IMR-90 (cell line): ENCODE measurements around the gene CTNNA1. TPM values are rescaled to one million over a fixed set of nuclear protein-coding genes. Genes with fewer than 3 reads are reported as not detected.

Experiments
- ATAC-seq: fragments of 200-7000 bp; cut with Tn5 transposase; 2 replicates; pipeline ENCODE4 v1.9.1; 2020; ENCODE audit warnings: low read depth, mild to moderate bottlenecking, moderate library complexity
- BruUV-seq: library from RNA; stranded (reverse); fragments of 400-500 nt; replicated peaks from 2 replicates; lab custom pipeline; 2021; lab: Mats Ljungman, UMichigan
- CTCF ChIA-PET: fragments of 300-600 bp; formaldehyde crosslinking; extraction: SDS; loops from one replicate; lab custom pipeline; 2021; ENCODE audit warnings: antibody characterized with exemption; lab: Yijun Ruan, JAX
- POLR2A ChIA-PET: fragments of 300-600 bp; sonication (Branson Sonifier 250); formaldehyde crosslinking; loops from one replicate; lab custom pipeline; 2022; ENCODE audit warnings: antibody characterized with exemption; ENCODE audit not compliant: unreplicated experiment; lab: Charles Lee
- DNase-seq: peaks from one replicate; pipeline ENCODE4 v3.0.0; 2013
- H2AFZ ChIP-seq: replicated peaks from 2 replicates; pipeline ENCODE3; 2013; ENCODE audit warnings: low read length, mild to moderate bottlenecking; ENCODE audit not compliant: poor library complexity
- H2AK5ac ChIP-seq: 2 replicates; pipeline ENCODE4 v1.6.1; 2013; ENCODE audit warnings: low read depth, low read length, inconsistent platforms
- H2AK9ac ChIP-seq: replicated peaks from 2 replicates; pipeline ENCODE3; 2013; ENCODE audit warnings: mild to moderate bottlenecking, low read depth, low read length, moderate library complexity; ENCODE audit not compliant: poor library complexity
- H2BK120ac ChIP-seq: 2 replicates; pipeline ENCODE4 v1.6.1; 2013; ENCODE audit warnings: low read depth, low read length, inconsistent platforms
- H2BK15ac ChIP-seq: 3 replicates; pipeline ENCODE4 v1.6.1; 2013; ENCODE audit warnings: low read depth, low read length, inconsistent platforms
- H2BK20ac ChIP-seq: 2 replicates; pipeline ENCODE4 v1.6.1; 2013; ENCODE audit warnings: low read depth, mild to moderate bottlenecking, inconsistent platforms, low read length, moderate library complexity
- H2BK5ac ChIP-seq: 2 replicates; pipeline ENCODE4 v1.6.1; 2013; ENCODE audit warnings: mild to moderate bottlenecking, low read depth, low read length, inconsistent platforms; ENCODE audit not compliant: poor library complexity, severe bottlenecking
- H3K14ac ChIP-seq: replicated peaks from 2 replicates; pipeline ENCODE4 v1.6.1; 2013; ENCODE audit warnings: low read depth, low read length, inconsistent platforms
- H3K18ac ChIP-seq: 2 replicates; pipeline ENCODE4 v1.6.1; 2013; ENCODE audit warnings: low read depth, low read length, control low read depth
- H3K23ac ChIP-seq: 2 replicates; pipeline ENCODE4 v1.6.1; 2013; ENCODE audit warnings: low read depth, low read length, inconsistent platforms
- H3K27ac ChIP-seq: 2 replicates; pipeline ENCODE4 v1.5.1; 2013; ENCODE audit warnings: mild to moderate bottlenecking, control low read depth, low read length; ENCODE audit not compliant: insufficient read depth
- H3K27me3 ChIP-seq: 2 replicates; pipeline ENCODE4 v1.6.1; 2013; ENCODE audit warnings: low read length; ENCODE audit not compliant: control insufficient read depth, insufficient read depth
- H3K36me3 ChIP-seq: 2 replicates; pipeline ENCODE4 v1.6.1; 2013; ENCODE audit warnings: low read length, mixed read lengths; ENCODE audit not compliant: control insufficient read depth, insufficient read depth
- H3K4ac ChIP-seq: 2 replicates; pipeline ENCODE4 v1.6.1; 2013; ENCODE audit warnings: low read depth, low read length, inconsistent platforms
- H3K4me1 ChIP-seq: 2 replicates; pipeline ENCODE4 v1.6.1; 2013; ENCODE audit warnings: low read length, mixed read lengths; ENCODE audit not compliant: control insufficient read depth, insufficient read depth
- H3K4me2 ChIP-seq: 2 replicates; pipeline ENCODE4 v1.6.1; 2013; ENCODE audit warnings: low read depth, mild to moderate bottlenecking, control low read depth, low read length, moderate library complexity
- H3K4me3 ChIP-seq: 2 replicates; pipeline ENCODE4 v1.5.1; 2013; ENCODE audit warnings: low read depth, mild to moderate bottlenecking, control low read depth, low read length, moderate library complexity; ENCODE audit not compliant: insufficient read depth
- H3K56ac ChIP-seq: 2 replicates; pipeline ENCODE4 v1.6.1; 2013; ENCODE audit warnings: low read length, inconsistent platforms; ENCODE audit not compliant: insufficient read depth; ENCODE audit errors: extremely low read depth
- H3K79me1 ChIP-seq, 2 experiments: 2 replicates each; pipeline ENCODE4 v1.6.1; 2013; ENCODE audit warnings: low read length in 2 of 2, inconsistent platforms in 1 of 2, low read depth in 1 of 2
- H3K9ac ChIP-seq: 2 replicates; pipeline ENCODE4 v1.6.1; 2013; ENCODE audit warnings: low read depth, low read length, control low read depth
- H3K9me1 ChIP-seq: 2 replicates; pipeline ENCODE4 v1.6.1; 2013; ENCODE audit warnings: low read length, inconsistent platforms; ENCODE audit not compliant: insufficient read depth
- H3K9me3 ChIP-seq: 2 replicates; pipeline ENCODE4 v1.6.1; 2013; ENCODE audit warnings: low read length; ENCODE audit not compliant: control insufficient read depth, insufficient read depth
- H4K20me1 ChIP-seq: 2 replicates; pipeline ENCODE4 v1.6.1; 2013; ENCODE audit warnings: low read length, inconsistent platforms; ENCODE audit not compliant: insufficient read depth
- H4K5ac ChIP-seq: 2 replicates; pipeline ENCODE4 v1.6.1; 2013; ENCODE audit warnings: mild to moderate bottlenecking, low read depth, low read length, control low read depth
- H4K8ac ChIP-seq, 2 experiments: 2 replicates each; pipeline ENCODE4 v1.6.1; 2013; ENCODE audit warnings: low read depth in 2 of 2, low read length in 2 of 2, control low read depth in 1 of 2, inconsistent platforms in 1 of 2
- H4K91ac ChIP-seq: 2 replicates; pipeline ENCODE4 v1.6.1; 2013; ENCODE audit warnings: low read depth, low read length, inconsistent platforms; ENCODE audit not compliant: insufficient read depth
- BHLHE40 ChIP-seq: fragments of 150-350 bp; IDR thresholded peaks from 2 replicates; pipeline ENCODE4 v1.6.1; 2016; ENCODE audit warnings: mild to moderate bottlenecking, low read depth, low read length
- MXI1 ChIP-seq: IDR thresholded peaks from 2 replicates; pipeline ENCODE4 v1.6.1; 2012; ENCODE audit warnings: low read depth, mild to moderate bottlenecking, low read length, moderate library complexity, borderline replicate concordance
- WGBS, 2 experiments: methylation state at CpG; one replicate each; pipeline versions ENCODE4 v1.1.5 to v1.1.7; 2013; ENCODE audit warnings: missing lambda C conversion rate in 2 of 2; ENCODE audit not compliant: insufficient read length in 1 of 2; ENCODE audit errors: extremely low coverage in 2 of 2; 5-methylcytosine and 5-hydroxymethylcytosine counted together
- dilution Hi-C: fragments of 300-500 bp; cut with HindIII; formaldehyde crosslinking; loops from one replicate; pipeline ENCODE4 v1.14.3; 2018; ENCODE audit warnings: low sequenced_read_pairs; ENCODE audit not compliant: unreplicated experiment
- in situ Hi-C: fragments of 300-500 bp; cut with MboI; formaldehyde crosslinking; loops from 3 replicates; pipeline ENCODE4 v1.14.3; 2019; ENCODE audit warnings: low sequenced_read_pairs, inconsistent platforms, mixed read lengths
- intact Hi-C: fragments of 100-400 bp; cut with micrococcal nuclease; formaldehyde crosslinking; loops from 2 replicates; pipeline ENCODE4 v1.10.0; 2022
- polyA plus RNA-seq, 3 experiments: library from polyadenylated mRNA; depleted of rRNA; stranded (reverse); fragments of >200 nt; gene quantifications; 2 replicates each; pipeline ENCODE4 v1.2.3, GENCODE V29; 2012; ENCODE audit warnings: low replicate concordance in 1 of 3
- total RNA-seq: library from RNA; depleted of rRNA; stranded (reverse); fragments of >200 nt; gene quantifications from 2 replicates; pipeline ENCODE4 v1.2.3, GENCODE V29; 2012

Gene CTNNA1
- total and polyA plus RNA-seq, 2 of the 4 experiments (the other 2 are of a cell fraction), result 220 to 471 TPM

GRCh38 chr5:138709202-138709601 lies 44.0 kb upstream of the CTNNA1 start:
- Histone ChIP-seq H3K79me1 (no peaks in the 10 kb centered on the region), H3K56ac (no peak overlapping the region), H3K27me3 (no peaks in the 10 kb centered on the region), H4K91ac (no peak overlapping the region), H2AK5ac (no peak overlapping the region), H3K9me3 (no peaks in the 10 kb centered on the region), H3K36me3 (no peaks in the 10 kb centered on the region), H4K5ac (no peak overlapping the region), H3K9ac (no peak overlapping the region), H3K4me2 (no peak overlapping the region), H2BK20ac (no peak overlapping the region), H3K18ac (no peak overlapping the region), H3K23ac (no peak overlapping the region), H3K4ac (no peak overlapping the region), H3K9me1 (no peaks in the 10 kb centered on the region), H2BK5ac (no peak overlapping the region), H3K14ac (no peak overlapping the region), H2BK15ac (no peak overlapping the region), H2BK120ac (no peak overlapping the region), H4K8ac (no peak overlapping the region), H2AFZ (no peak overlapping the region), H4K20me1 (no peaks in the 10 kb centered on the region), H3K27ac (no peak overlapping the region), H3K4me1 (peaks cover 7% of the 10 kb centered on the region), H2AK9ac (no peak overlapping the region), H3K4me3 (no peak overlapping the region)
- dilution Hi-C loops, result no loop called here
- 80% methylated on average over 2 of the region's 9 CpGs; no CpG with 5 or more reads in 1 of the 2 experiments for WGBS, 2 experiments
- intact Hi-C loops, result no loop called here
- CTCF ChIA-PET, result no interaction called here
- TF ChIP-seq MXI1 (no peak), BHLHE40 (no peak)
- BruUV-seq, result no TSS peak
- ATAC-seq (no peak), DNase-seq (no peak)
- POLR2A ChIA-PET, result no interaction called here
- in situ Hi-C loops, result no loop called here
